Keratinocyte (primary cell): ENCODE results near the gene C3orf20. TPM values are rescaled to one million over a fixed set of nuclear protein-coding genes. Genes with fewer than 3 reads are reported as not detected.

ENCODE experiments used
- DNase-seq: peaks from one replicate; pipeline ENCODE4 v3.0.0-alpha.2; 2011; ENCODE audit warnings: low read depth, missing footprints, low spot score
- FAIRE-seq: peaks from 2 replicates; lab custom pipeline; 2011; peaks lifted over from hg19 to GRCh38; lab: Jason Lieb, UNC
- H2AFZ ChIP-seq: 2 replicates; pipeline ENCODE4 v1.6.0; 2012; ENCODE audit warnings: low read length, control low read depth, inconsistent platforms; ENCODE audit not compliant: control insufficient read depth
- H3K27ac ChIP-seq: 2 replicates; pipeline ENCODE4 v1.5.1; 2011; ENCODE audit warnings: low read length; ENCODE audit not compliant: control insufficient read depth, insufficient read depth
- H3K27me3 ChIP-seq: 3 replicates; pipeline ENCODE4 v1.6.0; 2011; ENCODE audit warnings: low read length; ENCODE audit not compliant: control insufficient read depth, insufficient read depth; ENCODE audit errors: extremely low read depth
- H3K36me3 ChIP-seq, 2 experiments: 2 replicates in 1 of 2; 3 replicates in 1 of 2; pipeline ENCODE4 v1.5.1; 2011; ENCODE audit warnings: low read length in 2 of 2, mild to moderate bottlenecking in 1 of 2; ENCODE audit not compliant: control insufficient read depth in 2 of 2, insufficient read depth in 2 of 2; ENCODE audit errors: extremely low read depth in 1 of 2
- H3K4me1 ChIP-seq: 3 replicates; pipeline ENCODE4 v1.5.1; 2011; ENCODE audit warnings: low read length; ENCODE audit not compliant: control insufficient read depth, insufficient read depth; ENCODE audit errors: extremely low read depth
- H3K4me2 ChIP-seq: 3 replicates; pipeline ENCODE4 v1.6.0; 2011; ENCODE audit warnings: low read depth, low read length; ENCODE audit not compliant: control insufficient read depth, insufficient read depth; ENCODE audit errors: extremely low read depth
- H3K4me3 ChIP-seq, 3 experiments: fragments of 200-600 bp in 1 of 3; sonication (generic) in 1 of 3; 2 replicates in 2 of 3; 3 replicates in 1 of 3; pipeline ENCODE4 v1.5.1; 2011 to 2016; ENCODE audit warnings: low read length in 3 of 3, mild to moderate bottlenecking in 3 of 3, control low read depth in 2 of 3, inconsistent platforms in 1 of 3, low read depth in 1 of 3, mixed read lengths in 1 of 3, mixed run types in 1 of 3, moderate library complexity in 1 of 3; ENCODE audit not compliant: control insufficient read depth in 2 of 3, insufficient read depth in 2 of 3; ENCODE audit errors: extremely low read depth in 1 of 3
- H3K79me2 ChIP-seq: 2 replicates; pipeline ENCODE4 v1.6.0; 2012; ENCODE audit warnings: low read length; ENCODE audit not compliant: control insufficient read depth, insufficient read depth
- H3K9ac ChIP-seq: 3 replicates; pipeline ENCODE4 v1.6.0; 2011; ENCODE audit warnings: low read length; ENCODE audit not compliant: control insufficient read depth, insufficient read depth; ENCODE audit errors: extremely low read depth
- H3K9me1 ChIP-seq: 3 replicates; pipeline ENCODE4 v1.6.0; 2011; ENCODE audit warnings: low read length; ENCODE audit not compliant: control insufficient read depth, insufficient read depth; ENCODE audit errors: extremely low read depth
- H3K9me3 ChIP-seq: 2 replicates; pipeline ENCODE4 v1.5.1; 2012; ENCODE audit warnings: low read depth, low read length; ENCODE audit not compliant: control insufficient read depth
- H4K20me1 ChIP-seq: 3 replicates; pipeline ENCODE4 v1.6.0; 2011; ENCODE audit warnings: low read length; ENCODE audit not compliant: control insufficient read depth, insufficient read depth; ENCODE audit errors: extremely low read depth
- CTCF ChIP-seq, 3 experiments: IDR thresholded peaks in 1 of 3; conservative IDR thresholded peaks in 1 of 3; optimal IDR thresholded peaks in 1 of 3; 2 replicates in 2 of 3; 3 replicates in 1 of 3; pipeline versions ENCODE3 to v1.5.1; 2011; ENCODE audit warnings: low read length in 3 of 3, mild to moderate bottlenecking in 3 of 3, moderate library complexity in 2 of 3, control low read depth in 1 of 3, inconsistent platforms in 1 of 3; ENCODE audit not compliant: insufficient read depth in 2 of 3; ENCODE audit errors: extremely low read depth in 1 of 3
- EZH2 ChIP-seq: IDR thresholded peaks from one replicate; pipeline ENCODE4 v1.6.1; 2012; ENCODE audit warnings: inconsistent platforms, mild to moderate bottlenecking, low read length, moderate library complexity
- dilution Hi-C: fragments of 300-500 bp; cut with MboI; formaldehyde crosslinking; loops from one replicate; pipeline ENCODE4 v1.7.0; 2020; ENCODE audit warnings: low sequenced_read_pairs; ENCODE audit not compliant: extremely low pct_ligation_motif_present
- polyA plus RNA-seq, 5 experiments: library from polyadenylated mRNA; depleted of rRNA in 3 of 5; stranded (reverse) in 3 of 5; stranded (forward) in 1 of 5; unstranded in 1 of 5; fragments of >200 nt; gene quantifications; 1 replicate in 1 of 5; 2 replicates in 3 of 5; 3 replicates in 1 of 5; pipeline versions ENCODE4 v1.2.1 to v1.2.3, GENCODE V29; 2011 to 2012; ENCODE audit warnings: missing spikeins in 2 of 5, low read depth in 1 of 5, low replicate concordance in 1 of 5

C3orf20 gene
- polyA plus RNA-seq, 1 donor (not counting 4 experiments of a cell fraction or from before 2014, with no cell fraction given): not detected

- Histone ChIP-seq H3K9ac (no peak overlapping the region), H3K4me3 (no peak overlapping the region), H3K4me2 (no peak overlapping the region), H3K27ac (no peak overlapping the region), H2AFZ (no peak overlapping the region), H4K20me1 (no peaks in the 10 kb centered on the region), H3K9me1 (no peaks in the 10 kb centered on the region), H3K36me3 (no peaks in the 10 kb centered on the region), H3K9me3 (no peaks in the 10 kb centered on the region), H3K4me1 (no peaks in the 10 kb centered on the region), H3K79me2 (no peaks in the 10 kb centered on the region), H3K27me3 (peaks cover 4% of the 10 kb centered on the region)
- dilution Hi-C loops: loop anchor here (5.0 kb wide), 1 partner anchor 52 kb away; no protein-coding TSS in a partner anchor
- TF ChIP-seq CTCF (optimal IDR thresholded peaks at IDR 0.05 in 1 of 3, IDR thresholded peaks at IDR 0.05 in 1 of 3, conservative IDR thresholded peaks at IDR 0.05 in 1 of 3; ENCODE audit: extremely low read depth in 1 of 3, insufficient read depth in 2 of 3, low read length in 3 of 3): no peak
- TF ChIP-seq EZH2: no peak
- DNase-seq (no peak), FAIRE-seq (no peak)
Measured at GRCh38 chr3:14785207-14786155, 110.5 kb downstream of the C3orf20 start.

- FAIRE-seq (no peak), DNase-seq (no peak)
- Histone ChIP-seq H3K27me3 (peaks cover 6% of the 10 kb centered on the region), H3K79me2 (no peaks in the 10 kb centered on the region), H3K4me2 (no peak overlapping the region), H2AFZ (no peak overlapping the region), H3K4me1 (no peaks in the 10 kb centered on the region), H3K9me3 (no peaks in the 10 kb centered on the region), H4K20me1 (no peaks in the 10 kb centered on the region), H3K9ac (no peak overlapping the region), H3K4me3 (no peak overlapping the region), H3K9me1 (no peaks in the 10 kb centered on the region), H3K36me3 (no peaks in the 10 kb centered on the region), H3K27ac (no peak overlapping the region)
- dilution Hi-C loops: loop anchor here (5.0 kb wide), 1 partner anchor 51 kb away; no protein-coding TSS in a partner anchor
- TF ChIP-seq EZH2 (no peak), CTCF (optimal IDR thresholded peaks at IDR 0.05 in 1 of 3, IDR thresholded peaks at IDR 0.05 in 1 of 3, conservative IDR thresholded peaks at IDR 0.05 in 1 of 3; ENCODE audit: extremely low read depth in 1 of 3, insufficient read depth in 2 of 3, low read length in 3 of 3) (no peak)
Measured at GRCh38 chr3:14786369-14786768, 111.4 kb downstream of the C3orf20 start.
